Measurements from ENCODE around the gene BAG2. TPM values are rescaled to one million over a fixed set of nuclear protein-coding genes. Genes with fewer than 3 reads are reported as not detected.

The BAG2 gene
- total RNA-seq, 2 donors from 2014 or later = 7.1 to 7.9 TPM

- H3K36me3 Mint-ChIP-seq = no peaks in the 10 kb centered on the region
- H3K9me3 Mint-ChIP-seq = no peaks in the 10 kb centered on the region
- H3K27ac Mint-ChIP-seq = no peak overlapping the region
- ATAC-seq (peak; percentile 78 to 83), DNase-seq (ENCODE audit: low spot score in 2 of 2) (no peak)
Measured at GRCh38 chr6:57207141-57207540, 35.0 kb downstream of the BAG2 start.

GRCh38 chr6:57207872-57208271 is 35.7 kb downstream of the BAG2 start:
- no peaks in the 10 kb centered on the region for H3K36me3 Mint-ChIP-seq
- DNase-seq (ENCODE audit: low spot score in 2 of 2) = no peak
- ATAC-seq = peak; percentile 81 to 85
- H3K9me3 Mint-ChIP-seq = no peaks in the 10 kb centered on the region
- H3K27ac Mint-ChIP-seq = no peak overlapping the region

- peaks cover 0 to 1% of the 10 kb centered on the region in 2 donors for H3K36me3 Mint-ChIP-seq
- ATAC-seq = no peak
- no peaks in the 10 kb centered on the region for H3K9me3 Mint-ChIP-seq
- no peak overlapping the region for H3K27ac Mint-ChIP-seq
- DNase-seq (ENCODE audit: low spot score in 2 of 2) = no peak
Measured at GRCh38 chr6:57209030-57209429, 36.9 kb downstream of the BAG2 start.

GRCh38 chr6:57210060-57210459 is 37.9 kb downstream of the BAG2 start:
- no peak for ATAC-seq
- Mint-ChIP-seq H3K27ac (no peak overlapping the region), H3K9me3 (peaks cover 0 to 9% of the 10 kb centered on the region in 2 donors), H3K36me3 (peaks cover 0 to 12% of the 10 kb centered on the region in 2 donors)
- DNase-seq (ENCODE audit: low spot score in 2 of 2) = no peak

- no peak overlapping the region for H3K27ac Mint-ChIP-seq
Measured at GRCh38 chr6:57215260-57215659, 43.1 kb downstream of the BAG2 start.

GRCh38 chr6:57216235-57217101 is 44.3 kb downstream of the BAG2 start:
- ATAC-seq = no peak
- DNase-seq (ENCODE audit: low spot score in 2 of 2) = no peak
- Mint-ChIP-seq H3K36me3 (peaks cover 8 to 23% of the 10 kb centered on the region in 2 donors), H3K27ac (no peak overlapping the region), H3K9me3 (peaks cover 0 to 12% of the 10 kb centered on the region in 2 donors)

More at GRCh38 chr6:57215260-57215659, 43.1 kb downstream of the BAG2 start:
- peaks cover 5 to 23% of the 10 kb centered on the region in 2 donors for H3K36me3 Mint-ChIP-seq
- ATAC-seq (no peak), DNase-seq (ENCODE audit: low spot score in 2 of 2) (no peak)
- H3K9me3 Mint-ChIP-seq = peaks cover 0 to 12% of the 10 kb centered on the region in 2 donors

- Mint-ChIP-seq H3K9me3 (peaks cover 0 to 12% of the 10 kb centered on the region in 2 donors), H3K27ac (no peak overlapping the region), H3K36me3 (peaks cover 13 to 28% of the 10 kb centered on the region in 2 donors)
- DNase-seq (ENCODE audit: low spot score in 2 of 2) (no peak), ATAC-seq (no peak)
Measured at GRCh38 chr6:57217270-57217669, 45.1 kb downstream of the BAG2 start.

GRCh38 chr6:57220083-57220703 is 48.1 kb downstream of the BAG2 start:
- DNase-seq (ENCODE audit: low spot score in 2 of 2) (no peak), ATAC-seq (no peak)
- Mint-ChIP-seq H3K27ac (no peak overlapping the region), H3K9me3 (peaks cover 0 to 1% of the 10 kb centered on the region in 2 donors), H3K36me3 (peaks cover 14 to 16% of the 10 kb centered on the region in 2 donors)

GRCh38 chr6:57221191-57221935 is 49.2 kb downstream of the BAG2 start:
- H3K9me3 Mint-ChIP-seq = no peaks in the 10 kb centered on the region
- DNase-seq (ENCODE audit: low spot score in 2 of 2) = peak in 1 of 2 donors; percentile 44
- peak; percentile 58 to 62 for ATAC-seq
- peak overlapping the region in 1 of 2 donors; percentile 86 for H3K27ac Mint-ChIP-seq
- peaks cover 11 to 14% of the 10 kb centered on the region in 2 donors for H3K36me3 Mint-ChIP-seq

GRCh38 chr6:57221936-57222742 is 50.0 kb downstream of the BAG2 start, which contains the start of gene RAB23:
TSS of gene RAB23 (minus strand) at chr6:57222307. CDS start at chr6:57210380, 11,927 bp downstream.
- peak; percentile 92 to 93 for ATAC-seq
- peak; percentile 87 to 92 for DNase-seq (ENCODE audit: low spot score in 2 of 2)

GRCh38 chr6:57222743-57223077 is 50.6 kb downstream of the BAG2 start:
- Mint-ChIP-seq H3K36me3 (peaks cover 6 to 10% of the 10 kb centered on the region in 2 donors), H3K9me3 (no peaks in the 10 kb centered on the region), H3K27ac (no peak overlapping the region)
- no peak for DNase-seq (ENCODE audit: low spot score in 2 of 2)
- no peak for ATAC-seq

More at GRCh38 chr6:57221936-57222742, 50.0 kb downstream of the BAG2 start, which contains the start of gene RAB23:
- Mint-ChIP-seq H3K9me3 (no peaks in the 10 kb centered on the region), H3K27ac (peak within 1 kb of the TSS; percentile 86 to 98), H3K36me3 (peaks cover 6 to 10% of the 10 kb centered on the region in 2 donors)

GRCh38 chr6:57224769-57225515 is 52.8 kb downstream of the BAG2 start:
- Mint-ChIP-seq H3K36me3 (peaks cover 6 to 10% of the 10 kb centered on the region in 2 donors), H3K27ac (no peak overlapping the region), H3K9me3 (no peaks in the 10 kb centered on the region)
- DNase-seq (ENCODE audit: low spot score in 2 of 2) (no peak), ATAC-seq (no peak)

- no peaks in the 10 kb centered on the region for H3K9me3 Mint-ChIP-seq
- ATAC-seq = no peak
Measured at GRCh38 chr6:57226221-57226620, 54.1 kb downstream of the BAG2 start.

More at GRCh38 chr6:57226221-57226620, 54.1 kb downstream of the BAG2 start:
- no peak for DNase-seq (ENCODE audit: low spot score in 2 of 2)
- Mint-ChIP-seq H3K27ac (no peak overlapping the region), H3K36me3 (peaks cover 6% of the 10 kb centered on the region in 2 donors)

Measured in activated naive CD4-positive, alpha-beta T cell treated with anti-CD3 and anti-CD28 coated beads, Interleukin-2, amount 50 U/mL, for 72 hours (primary cell).